Kidney (tissue), 14 donors: ENCODE measurements around the gene GXYLT2. TPM values are rescaled to one million over a fixed set of nuclear protein-coding genes. Genes with fewer than 3 reads are reported as not detected.
A peak's percentile ranks its signal among the peaks of the same experiment; 100 is the strongest.

ENCODE experiments used
- DNase-seq, 5 donors: peaks; one replicate each; pipeline ENCODE4 v3.0.0-alpha.2; 2013 to 2020
- FAIRE-seq: peaks from 2 replicates; lab custom pipeline; 2012; peaks lifted over from hg19 to GRCh38; lab: Jason Lieb, UNC
- H3K27ac ChIP-seq, 2 donors: one replicate each; pipeline ENCODE4 v1.7.0; 2013; ENCODE audit warnings: low read depth in 2 of 2, low read length in 2 of 2, inconsistent platforms in 1 of 2
- H3K27me3 ChIP-seq: one replicate; pipeline ENCODE4 v1.7.1; 2013; ENCODE audit warnings: low read length, inconsistent platforms; ENCODE audit not compliant: control insufficient read depth, insufficient read depth
- H3K36me3 ChIP-seq, 3 donors: one replicate each; pipeline versions ENCODE4 v1.7.0 to v1.7.1; 2013; ENCODE audit warnings: low read length in 3 of 3, control low read depth in 1 of 3, inconsistent platforms in 1 of 3; ENCODE audit not compliant: insufficient read depth in 3 of 3, control insufficient read depth in 2 of 3
- H3K4me1 ChIP-seq, 3 donors: one replicate each; pipeline versions ENCODE4 v1.7.0 to v1.7.1; 2013; ENCODE audit warnings: low read length in 3 of 3, inconsistent platforms in 1 of 3, low read depth in 1 of 3; ENCODE audit not compliant: control insufficient read depth in 2 of 3, insufficient read depth in 2 of 3
- H3K4me3 ChIP-seq, 3 donors: one replicate each; pipeline versions ENCODE4 v1.7.0 to v1.8.1; 2013; ENCODE audit warnings: low read length in 3 of 3, control low read depth in 1 of 3, inconsistent platforms in 1 of 3
- H3K9ac ChIP-seq, 3 donors: one replicate each; pipeline versions ENCODE4 v1.7.0 to v1.7.1; 2013; ENCODE audit warnings: low read length in 3 of 3, control low read depth in 1 of 3, inconsistent platforms in 1 of 3
- H3K9me3 ChIP-seq, 3 donors: one replicate each; pipeline versions ENCODE4 v1.7.0 to v1.7.1; 2013; ENCODE audit warnings: low read length in 3 of 3, control low read depth in 1 of 3, inconsistent platforms in 1 of 3; ENCODE audit not compliant: control insufficient read depth in 2 of 3, insufficient read depth in 1 of 3
- CTCF ChIP-seq: IDR thresholded peaks from 3 replicates; pipeline ENCODE4 v1.5.1; 2012; ENCODE audit warnings: mild to moderate bottlenecking, moderate library complexity, borderline replicate concordance; ENCODE audit not compliant: insufficient read depth; ENCODE audit errors: extremely low read depth
- intact Hi-C: fragments of 100-400 bp; cut with DNase I; formaldehyde crosslinking; loops from one replicate; pipeline ENCODE4 v1.11.1; 2022
- polyA plus RNA-seq: library from polyadenylated mRNA; stranded (reverse); fragments of 350-450 nt; fragmentation: Illumina TruSeq; extraction: RNeasy Lipid Tissue Mini Kit (QIAGEN cat#74804); gene quantifications from one replicate; pipeline ENCODE4 v1.2.3, GENCODE V29; 2014; ENCODE audit warnings: low read depth, low replicate concordance; ENCODE audit not compliant: insufficient read depth
- total RNA-seq: library from RNA; stranded (reverse); fragmentation: NEBNext Ultra II Directional; extraction: Animal tissue kit (Norgen Biotek cat#: 25700); gene quantifications from one replicate; pipeline ENCODE4 v1.2.1, GENCODE V29; 2021
- donor health status: control.
- donor health status: control.
- donor health status: control.
- donor health status: control.
- donor health status: control.
- donor health status: DM: yes; HTN: yes; CAD: no.
- donor health status: Normal renal cell carcinoma (clear cell type).

GXYLT2 gene
- total and polyA plus RNA-seq, 2 donors from 2014 or later: 0.39 to 3.8 TPM

DNA sequence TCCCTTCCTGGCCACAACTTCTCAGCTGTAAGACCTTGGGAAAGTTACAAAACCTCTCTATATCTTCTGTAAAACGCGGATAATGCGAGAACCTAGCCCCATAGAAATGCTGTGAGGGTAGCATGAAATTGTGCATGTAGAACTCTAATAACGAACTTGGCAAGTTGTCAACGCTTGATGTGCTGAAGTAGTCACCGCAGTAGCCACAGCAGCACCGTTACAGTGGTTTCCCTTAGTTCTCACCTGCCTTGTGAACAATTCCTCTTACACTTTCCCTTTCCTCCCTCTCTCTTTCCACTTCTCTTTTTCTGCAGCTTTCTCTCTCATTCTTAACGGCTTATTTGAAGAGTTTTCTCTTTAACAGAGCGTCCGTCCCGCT, 39.2 kb upstream of the GXYLT2 start:
- intact Hi-C loops: no loop called here
- Histone ChIP-seq H3K9me3 (no peaks in the 10 kb centered on the region), H3K36me3 (no peaks in the 10 kb centered on the region), H3K27me3 (no peaks in the 10 kb centered on the region), H3K4me3 (peak overlapping the region; percentile 96 to 100 (median 97)), H3K27ac (no peak overlapping the region), H3K4me1 (peaks cover 3 to 16% (median 4%) of the 10 kb centered on the region in 3 donors), H3K9ac (peak overlapping the region; percentile 65 to 91 (median 85))
- DNase-seq (no peak), FAIRE-seq (no peak)
- no peak for TF ChIP-seq CTCF

DNA sequence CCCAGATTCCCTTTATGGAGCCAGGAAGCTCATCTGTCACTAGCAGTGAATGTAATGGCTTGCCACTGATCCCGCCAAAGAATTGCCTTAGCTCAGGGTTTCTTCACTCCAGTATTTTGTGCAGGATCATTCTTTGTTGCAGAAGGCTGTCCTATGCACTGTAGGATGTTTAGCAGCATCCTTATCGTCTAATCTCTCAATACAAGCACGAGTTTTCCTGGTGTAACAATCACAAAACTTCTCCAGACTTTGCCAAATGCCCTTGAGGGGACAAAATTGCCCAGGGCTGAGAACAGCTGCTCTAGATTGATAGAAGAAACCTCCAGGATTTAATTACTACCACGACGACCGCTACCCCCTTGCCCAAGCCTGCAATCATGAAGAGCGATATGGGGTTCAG, 32.8 kb upstream of the GXYLT2 start:
- Histone ChIP-seq H3K9ac (no peak overlapping the region), H3K27me3 (no peaks in the 10 kb centered on the region), H3K4me1 (no peaks in the 10 kb centered on the region), H3K36me3 (no peaks in the 10 kb centered on the region), H3K27ac (no peak overlapping the region), H3K9me3 (no peaks in the 10 kb centered on the region), H3K4me3 (no peak overlapping the region)
- no peak for TF ChIP-seq CTCF
- DNase-seq: no peak
- intact Hi-C loops: no loop called here
- FAIRE-seq: no peak

- H3K9ac ChIP-seq: no peak overlapping the region
- FAIRE-seq (peak; percentile 3), DNase-seq (no peak)
- H3K9me3 ChIP-seq: no peaks in the 10 kb centered on the region
- no peak for TF ChIP-seq CTCF
- intact Hi-C loops: no loop called here
- no peak overlapping the region for H3K27ac ChIP-seq
- H3K27me3 ChIP-seq: no peaks in the 10 kb centered on the region
- no peaks in the 10 kb centered on the region for H3K4me1 ChIP-seq
- H3K4me3 ChIP-seq: no peak overlapping the region
- H3K36me3 ChIP-seq: no peaks in the 10 kb centered on the region
Observed at GRCh38 chr3:72860053-72860452, 27.8 kb upstream of the GXYLT2 start.

- H3K27me3 ChIP-seq: no peaks in the 10 kb centered on the region
- no peaks in the 10 kb centered on the region for H3K9me3 ChIP-seq
- H3K27ac ChIP-seq: no peak overlapping the region
- no peak overlapping the region for H3K9ac ChIP-seq
- H3K36me3 ChIP-seq: no peaks in the 10 kb centered on the region
- H3K4me1 ChIP-seq: no peaks in the 10 kb centered on the region
- H3K4me3 ChIP-seq: no peak overlapping the region
- intact Hi-C loops: no loop called here
- DNase-seq: no peak
- no peak for FAIRE-seq
- no peak for TF ChIP-seq CTCF
Observed at GRCh38 chr3:72860846-72861245, 27.0 kb upstream of the GXYLT2 start.
